Duodenal mucosa (tissue), 2 donors: ENCODE data around the gene SCAMP5.

Experiments
- H3K27ac ChIP-seq: one replicate; pipeline ENCODE4 v1.7.0; 2013; ENCODE audit warnings: low read depth, low read length
- H3K27me3 ChIP-seq, 2 donors: one replicate each; pipeline ENCODE4 v1.7.0; 2013; ENCODE audit warnings: low read length in 2 of 2, control low read depth in 1 of 2; ENCODE audit not compliant: insufficient read depth in 2 of 2, control insufficient read depth in 1 of 2
- H3K36me3 ChIP-seq, 2 donors: one replicate each; pipeline ENCODE4 v1.7.0; 2013; ENCODE audit warnings: low read length in 2 of 2, control low read depth in 1 of 2; ENCODE audit not compliant: insufficient read depth in 2 of 2, control insufficient read depth in 1 of 2
- H3K4me1 ChIP-seq, 2 donors: one replicate each; pipeline ENCODE4 v1.7.0; 2013; ENCODE audit warnings: low read length in 2 of 2, control low read depth in 1 of 2; ENCODE audit not compliant: insufficient read depth in 2 of 2, control insufficient read depth in 1 of 2
- H3K4me3 ChIP-seq, 2 donors: one replicate each; pipeline ENCODE4 v1.7.0; 2013; ENCODE audit warnings: low read length in 2 of 2, low read depth in 1 of 2
- H3K9ac ChIP-seq, 2 donors: one replicate each; pipeline ENCODE4 v1.7.0; 2013; ENCODE audit warnings: low read length in 2 of 2, low read depth in 1 of 2
- H3K9me3 ChIP-seq, 2 donors: one replicate each; pipeline ENCODE4 v1.7.0; 2013; ENCODE audit warnings: low read length in 2 of 2, control low read depth in 1 of 2; ENCODE audit not compliant: control insufficient read depth in 1 of 2

Gene SCAMP5, protein sequence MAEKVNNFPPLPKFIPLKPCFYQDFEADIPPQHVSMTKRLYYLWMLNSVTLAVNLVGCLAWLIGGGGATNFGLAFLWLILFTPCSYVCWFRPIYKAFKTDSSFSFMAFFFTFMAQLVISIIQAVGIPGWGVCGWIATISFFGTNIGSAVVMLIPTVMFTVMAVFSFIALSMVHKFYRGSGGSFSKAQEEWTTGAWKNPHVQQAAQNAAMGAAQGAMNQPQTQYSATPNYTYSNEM

GRCh38 chr15:74995182-74995778 lies at the start of gene SCAMP5:
TSS of gene SCAMP5 (plus strand) at chr15:74995563. CDS start at chr15:75011840, 16,277 bp downstream.
- H3K27ac ChIP-seq = no peak within 1 kb of the TSS
- H3K4me1 ChIP-seq = peaks cover 25 to 30% of the 10 kb centered on the region in 2 donors
- no peaks in the 10 kb centered on the region for H3K36me3 ChIP-seq
- H3K27me3 ChIP-seq = peaks cover 4 to 7% of the 10 kb centered on the region in 2 donors
- H3K9ac ChIP-seq = peak within 1 kb of the TSS; percentile 72
- peak within 1 kb of the TSS; percentile 78 to 86 for H3K4me3 ChIP-seq
- no peaks in the 10 kb centered on the region for H3K9me3 ChIP-seq

DNA sequence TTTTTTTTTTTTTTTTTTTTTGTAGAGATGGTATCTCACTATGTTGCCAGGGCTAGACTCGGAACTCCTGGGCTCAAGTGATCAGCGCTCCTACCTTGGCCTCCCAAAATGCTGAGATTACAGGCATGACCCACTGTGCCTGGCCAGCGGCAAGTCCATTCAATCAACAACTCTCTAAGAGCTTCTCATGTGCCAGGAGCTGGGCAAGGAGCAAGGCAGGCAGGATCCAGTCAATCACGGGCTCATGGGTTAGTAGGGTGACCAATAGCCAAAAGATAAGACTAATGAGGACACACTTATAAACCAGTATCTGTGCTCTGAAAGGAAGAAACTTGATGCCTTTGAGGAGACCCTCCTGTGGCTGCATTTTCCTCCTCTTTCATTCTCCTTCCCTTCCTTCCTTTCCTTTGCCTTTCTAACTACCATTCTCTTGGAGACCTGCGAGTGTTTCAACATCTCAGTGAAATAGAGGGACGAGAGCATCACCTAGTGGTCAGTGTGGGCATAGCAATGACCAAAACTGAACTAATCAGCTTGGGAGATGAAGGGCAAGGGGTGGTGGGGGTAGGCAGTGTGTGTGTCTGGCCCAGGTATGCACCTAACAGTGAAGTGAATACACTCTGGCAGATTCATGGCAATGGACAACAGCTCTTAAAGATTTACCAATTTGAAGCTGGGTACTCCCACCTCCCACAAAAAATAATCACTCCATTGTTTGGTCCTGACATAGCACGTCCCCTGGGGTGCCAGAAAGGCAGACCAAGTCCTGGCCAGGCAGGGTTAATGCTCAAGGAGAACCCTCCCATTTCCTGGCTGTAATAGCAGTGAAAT lies 45.1 kb upstream of the SCAMP5 start:
- H3K9ac ChIP-seq = no peak overlapping the region
- no peak overlapping the region for H3K27ac ChIP-seq
- no peaks in the 10 kb centered on the region for H3K36me3 ChIP-seq
- H3K9me3 ChIP-seq = no peaks in the 10 kb centered on the region
- peaks cover 13 to 15% of the 10 kb centered on the region in 2 donors for H3K4me1 ChIP-seq
- no peaks in the 10 kb centered on the region for H3K27me3 ChIP-seq
- H3K4me3 ChIP-seq = no peak overlapping the region

DNA sequence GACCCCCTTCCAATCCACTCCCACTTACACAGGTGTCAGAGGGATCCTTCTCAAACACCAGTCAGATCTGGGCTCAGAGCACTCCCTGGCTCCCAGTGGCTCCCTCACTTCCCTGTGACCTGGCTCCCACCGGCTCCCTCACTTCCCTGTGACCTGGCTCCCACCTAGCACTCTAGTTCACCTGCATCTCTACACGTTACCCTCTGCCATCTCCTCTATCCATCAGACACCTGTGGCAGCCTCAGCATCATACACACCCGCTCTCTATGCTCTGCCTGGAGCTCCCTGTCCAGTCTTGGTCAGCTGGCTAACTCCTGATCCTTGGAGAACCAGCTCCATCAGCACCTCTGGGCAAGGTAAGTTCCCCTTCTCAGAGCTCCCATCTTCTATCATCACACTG lies 44.4 kb upstream of the SCAMP5 start:
- H3K27ac ChIP-seq = no peak overlapping the region
- no peak overlapping the region for H3K4me3 ChIP-seq
- peaks cover 20 to 22% of the 10 kb centered on the region in 2 donors for H3K4me1 ChIP-seq
- no peaks in the 10 kb centered on the region for H3K36me3 ChIP-seq
- no peaks in the 10 kb centered on the region for H3K9me3 ChIP-seq
- no peak overlapping the region for H3K9ac ChIP-seq
- H3K27me3 ChIP-seq = no peaks in the 10 kb centered on the region

GRCh38 chr15:74954515-74954914 lies 40.8 kb upstream of the SCAMP5 start:
- peaks cover 6 to 8% of the 10 kb centered on the region in 2 donors for H3K27me3 ChIP-seq
- no peaks in the 10 kb centered on the region for H3K36me3 ChIP-seq
- H3K9ac ChIP-seq = peak overlapping the region in 1 of 2 donors; percentile 44
- peak overlapping the region; percentile 75 to 76 for H3K4me3 ChIP-seq
- H3K27ac ChIP-seq = no peak overlapping the region
- no peaks in the 10 kb centered on the region for H3K9me3 ChIP-seq
- H3K4me1 ChIP-seq = peaks cover 35 to 43% of the 10 kb centered on the region in 2 donors

- Histone ChIP-seq H3K9me3 (no peaks in the 10 kb centered on the region), H3K4me3 (peak overlapping the region; percentile 75 to 76), H3K4me1 (peaks cover 36 to 43% of the 10 kb centered on the region in 2 donors), H3K27me3 (peaks cover 6 to 8% of the 10 kb centered on the region in 2 donors), H3K9ac (peak overlapping the region; percentile 2 to 44), H3K27ac (no peak overlapping the region), H3K36me3 (no peaks in the 10 kb centered on the region)
Observed at GRCh38 chr15:74955017-74955416, 40.3 kb upstream of the SCAMP5 start.

DNA sequence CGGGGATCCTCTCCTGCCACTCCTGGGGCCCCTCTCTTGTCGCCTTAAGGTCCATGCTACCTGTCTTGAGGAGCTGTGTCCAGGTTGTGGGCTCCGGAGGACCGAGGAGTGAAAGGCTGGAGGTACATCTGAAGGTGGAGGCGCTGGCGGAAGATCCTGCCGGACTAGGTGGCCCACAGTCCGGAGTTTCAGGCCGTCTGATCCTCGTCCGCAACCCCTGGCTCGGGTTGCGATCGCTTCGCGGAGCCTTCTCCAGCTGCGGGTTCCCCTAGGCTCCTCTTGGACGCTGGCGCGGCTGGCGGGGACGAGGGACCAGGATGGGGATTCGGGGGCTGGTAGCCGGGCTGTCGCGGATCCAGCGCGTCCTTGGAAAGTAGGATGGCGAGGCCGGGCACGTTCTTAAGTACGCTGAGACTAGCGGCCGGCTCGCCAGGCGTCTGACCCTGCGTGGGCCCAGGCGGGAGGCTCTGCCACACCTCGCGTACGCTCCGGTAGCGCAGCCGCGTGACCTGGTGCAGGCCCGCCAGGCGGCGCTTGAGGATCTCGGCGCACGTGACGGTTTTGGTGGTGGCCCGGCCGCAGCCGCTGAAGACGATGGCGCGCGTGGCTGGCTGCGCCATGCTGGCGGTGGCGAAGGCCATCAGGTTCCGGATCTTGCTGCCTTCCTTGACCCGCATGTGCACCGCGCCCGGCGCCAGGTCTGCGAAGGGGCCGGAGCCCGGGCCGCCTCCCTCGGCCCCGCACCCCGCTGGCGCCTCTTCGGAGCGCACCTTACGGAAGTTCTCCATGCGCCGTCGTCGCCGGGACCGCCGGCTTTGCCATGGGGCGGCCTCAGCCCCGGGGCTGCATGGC lies 39.3 kb upstream of the SCAMP5 start:
- H3K27ac ChIP-seq = peak overlapping the region; percentile 56
- peak overlapping the region; percentile 2 to 44 for H3K9ac ChIP-seq
- H3K36me3 ChIP-seq = no peaks in the 10 kb centered on the region
- H3K4me1 ChIP-seq = peaks cover 40 to 43% of the 10 kb centered on the region in 2 donors
- no peaks in the 10 kb centered on the region for H3K9me3 ChIP-seq
- H3K27me3 ChIP-seq = peaks cover 6 to 8% of the 10 kb centered on the region in 2 donors
- H3K4me3 ChIP-seq = peak overlapping the region; percentile 75 to 76

DNA sequence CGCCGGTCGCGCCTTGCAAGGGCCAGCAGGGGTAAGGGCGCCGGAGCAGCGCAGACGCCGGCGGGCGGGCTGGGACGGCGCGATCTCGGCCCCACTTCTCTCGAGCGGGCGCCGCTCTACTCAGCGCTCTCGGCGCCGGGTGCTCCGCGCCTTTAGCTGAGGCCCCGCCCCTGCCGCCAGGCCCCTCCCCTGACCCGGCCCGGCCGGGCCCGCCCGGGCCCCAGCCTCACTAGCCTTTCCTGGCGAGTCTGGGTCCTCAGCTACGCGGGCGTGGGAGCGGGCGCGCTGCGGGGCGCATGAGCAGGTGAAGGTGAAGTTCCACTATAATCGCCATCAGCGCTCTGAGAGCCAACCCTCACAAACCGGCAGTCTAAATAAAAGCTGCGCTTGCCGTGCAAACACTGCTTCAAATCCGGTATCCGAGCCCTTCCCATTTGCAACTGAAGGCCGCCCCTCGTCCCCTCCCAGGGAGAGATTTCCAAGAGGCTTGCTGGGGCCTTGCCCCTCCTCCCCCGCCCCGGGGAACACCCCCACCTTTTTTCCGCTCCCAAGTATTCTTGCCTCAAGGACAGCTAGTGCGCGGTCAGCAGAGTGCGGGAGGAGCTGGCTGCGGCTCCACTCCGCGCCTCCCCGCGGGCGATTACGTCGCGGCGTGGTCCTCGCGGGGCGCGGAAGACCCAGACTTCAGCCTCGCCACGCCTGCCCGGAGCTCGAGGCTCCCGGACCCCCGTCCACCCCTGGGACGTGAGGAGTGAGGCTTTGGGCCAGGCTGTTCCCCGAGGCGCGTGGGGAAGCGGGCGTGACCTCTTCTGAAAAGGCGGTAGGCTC lies 38.5 kb upstream of the SCAMP5 start, which contains the start of gene RPP25:
TSS of gene RPP25 (minus strand) at position 125 of the 828 bp plus-strand sequence. CDS start 189 bp downstream, outside the sequence.
- no peaks in the 10 kb centered on the region for H3K36me3 ChIP-seq

GRCh38 chr15:74957476-74958035 lies 37.8 kb upstream of the SCAMP5 start:
- H3K27ac ChIP-seq = peak overlapping the region; percentile 75
- H3K27me3 ChIP-seq = peaks cover 6 to 8% of the 10 kb centered on the region in 2 donors
- peak overlapping the region; percentile 79 to 94 for H3K9ac ChIP-seq
- H3K9me3 ChIP-seq = no peaks in the 10 kb centered on the region
- peak overlapping the region; percentile 75 to 77 for H3K4me3 ChIP-seq
- H3K4me1 ChIP-seq = peaks cover 40 to 43% of the 10 kb centered on the region in 2 donors
- no peaks in the 10 kb centered on the region for H3K36me3 ChIP-seq

More for the DNA sequence above, 38.5 kb upstream of the SCAMP5 start, which contains the start of gene RPP25:
- Histone ChIP-seq H3K27me3 (peaks cover 6 to 8% of the 10 kb centered on the region in 2 donors), H3K9me3 (no peaks in the 10 kb centered on the region), H3K4me3 (peak within 1 kb of the TSS; percentile 75 to 76), H3K4me1 (peaks cover 40 to 43% of the 10 kb centered on the region in 2 donors), H3K27ac (peak within 1 kb of the TSS; percentile 75), H3K9ac (peak within 1 kb of the TSS; percentile 79 to 94)
